Stimulated activated CD4-positive, alpha-beta T cell treated with anti-CD3 and anti-CD28 coated beads, Interleukin-4, amount 100 ng/mL, for 24 hours (primary cell): ENCODE results near the gene UHRF2.
"Not testable (repeated sequence)": the region's sequence is repeated elsewhere in the genome, so short reads cannot be mapped to it uniquely, and the experiment has no call there.

Experiments
- DNase-seq: peaks from one replicate; pipeline ENCODE4 v3.0.0-alpha.2; 2020

Gene UHRF2

GRCh38 chr9:6431038-6431437, 18.0 kb downstream of the UHRF2 start:
- DNase-seq: no peak

- no peak for DNase-seq
These were observed 20.4 kb downstream of the UHRF2 start for GRCh38 chr9:6433410-6433809.

- no peak for DNase-seq
These were observed 26.2 kb downstream of the UHRF2 start for GRCh38 chr9:6439051-6439703.

- no peak for DNase-seq
These were observed 27.4 kb downstream of the UHRF2 start for GRCh38 chr9:6440405-6440804.

GRCh38 chr9:6441269-6441668, 28.3 kb downstream of the UHRF2 start:
- no peak for DNase-seq

- no peak for DNase-seq
These were observed 30.7 kb downstream of the UHRF2 start for GRCh38 chr9:6443661-6444060.

- no peak for DNase-seq
These were observed 31.1 kb downstream of the UHRF2 start for GRCh38 chr9:6444128-6444527.

- no peak for DNase-seq
These were observed 36.1 kb downstream of the UHRF2 start for GRCh38 chr9:6449086-6449485.

- no peak for DNase-seq
These were observed 36.6 kb downstream of the UHRF2 start for GRCh38 chr9:6449645-6450044.

GRCh38 chr9:6450641-6451375, 37.8 kb downstream of the UHRF2 start:
- DNase-seq: no peak

GRCh38 chr9:6455292-6455691, 42.3 kb downstream of the UHRF2 start:
- not testable (repeated sequence) for DNase-seq

- not testable (repeated sequence) for DNase-seq
These were observed 45.7 kb downstream of the UHRF2 start for GRCh38 chr9:6458704-6459103.

GRCh38 chr9:6459718-6460117, 46.7 kb downstream of the UHRF2 start:
- no peak for DNase-seq

- no peak for DNase-seq
These were observed 47.3 kb downstream of the UHRF2 start for GRCh38 chr9:6460189-6460768.

- DNase-seq: no peak
These were observed 48.6 kb downstream of the UHRF2 start for GRCh38 chr9:6461619-6462018.

GRCh38 chr9:6467006-6467625, 54.1 kb downstream of the UHRF2 start:
- no peak for DNase-seq

GRCh38 chr9:6471231-6471850, 58.3 kb downstream of the UHRF2 start:
- no peak for DNase-seq

GRCh38 chr9:6473151-6473550, 60.2 kb downstream of the UHRF2 start:
- DNase-seq: no peak

- DNase-seq: no peak
These were observed 67.0 kb downstream of the UHRF2 start for GRCh38 chr9:6479959-6480358.

- DNase-seq: no peak
These were observed 71.2 kb downstream of the UHRF2 start for GRCh38 chr9:6484210-6484609.

GRCh38 chr9:6488395-6488794, 75.4 kb downstream of the UHRF2 start:
- DNase-seq: no peak

GRCh38 chr9:6489099-6489498, 76.1 kb downstream of the UHRF2 start:
- no peak for DNase-seq

GRCh38 chr9:6490863-6491262, 77.9 kb downstream of the UHRF2 start:
- DNase-seq: no peak
